Activated CD4-positive, alpha-beta T cell treated with anti-CD3 and anti-CD28 coated beads, Interleukin-2, amount 50 U/mL, for 24 hours (primary cell): ENCODE measurements around the gene DPYD.
"Not testable (repeated sequence)": the region's sequence is repeated elsewhere in the genome, so short reads cannot be mapped to it uniquely, and the experiment has no call there.

ENCODE experiments used
- DNase-seq, 2 donors: peaks; one replicate each; pipeline ENCODE4 v3.0.0-alpha.2; 2020; ENCODE audit warnings: low read depth in 1 of 2, low spot score in 1 of 2

The DPYD gene

GRCh38 chr1:97238816-97239215 lies 682.0 kb downstream of the DPYD start:
- no peak for DNase-seq

- DNase-seq = not testable (repeated sequence)
Observed at GRCh38 chr1:97231354-97231753, 689.5 kb downstream of the DPYD start.

DNA sequence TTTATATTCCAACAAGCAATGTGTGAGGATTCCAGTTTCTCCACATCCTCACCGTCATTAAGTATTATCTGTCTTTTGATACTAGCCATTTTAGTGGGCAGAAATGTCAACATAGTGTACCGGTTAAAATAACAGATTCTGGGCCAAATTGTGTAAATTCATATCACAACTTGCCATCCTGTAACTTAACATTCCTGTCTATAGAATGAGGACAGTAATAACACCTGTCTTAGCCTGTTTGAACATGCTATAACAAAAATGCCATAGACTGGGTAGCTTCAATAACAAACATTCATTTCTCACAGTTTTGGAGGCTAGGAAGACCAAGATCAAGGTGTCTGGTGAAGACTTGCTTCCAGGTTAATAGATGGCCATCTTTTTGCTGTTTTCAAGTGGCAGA lies 708.2 kb downstream of the DPYD start:
- DNase-seq = no peak

GRCh38 chr1:97210307-97210706 lies 710.5 kb downstream of the DPYD start:
- no peak for DNase-seq

DNA sequence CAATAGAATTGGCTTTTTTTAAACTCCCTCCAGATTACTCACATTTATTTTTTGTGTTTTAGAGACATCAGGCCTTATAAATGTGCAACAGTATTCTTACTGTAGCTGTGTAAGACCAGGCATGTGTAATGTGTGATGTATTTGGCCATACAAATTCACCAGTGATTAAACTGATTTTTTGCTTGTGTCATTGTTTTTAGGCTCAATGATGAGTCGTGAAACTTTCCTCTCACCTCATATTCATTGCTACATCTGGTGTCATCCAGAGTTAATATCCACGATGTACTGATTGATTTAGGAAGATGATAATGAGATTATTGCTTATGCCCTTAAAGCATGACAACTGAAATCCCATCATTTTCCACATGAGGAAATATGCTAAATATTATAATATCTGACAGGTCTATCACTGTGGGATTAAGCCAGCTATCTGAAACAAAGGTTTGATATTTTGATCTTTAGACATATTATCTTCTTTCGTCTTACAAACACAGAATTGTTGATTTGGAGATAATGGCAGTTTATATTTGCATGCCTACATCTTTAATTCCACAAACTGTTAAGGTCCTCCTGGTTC lies 711.4 kb downstream of the DPYD start:
- no peak for DNase-seq

- DNase-seq = no peak
Observed at GRCh38 chr1:97207868-97208267, 713.0 kb downstream of the DPYD start.

- no peak for DNase-seq
Observed at GRCh38 chr1:97204468-97204867, 716.4 kb downstream of the DPYD start.

GRCh38 chr1:97202481-97203380 lies 718.1 kb downstream of the DPYD start:
- no peak for DNase-seq

DNA sequence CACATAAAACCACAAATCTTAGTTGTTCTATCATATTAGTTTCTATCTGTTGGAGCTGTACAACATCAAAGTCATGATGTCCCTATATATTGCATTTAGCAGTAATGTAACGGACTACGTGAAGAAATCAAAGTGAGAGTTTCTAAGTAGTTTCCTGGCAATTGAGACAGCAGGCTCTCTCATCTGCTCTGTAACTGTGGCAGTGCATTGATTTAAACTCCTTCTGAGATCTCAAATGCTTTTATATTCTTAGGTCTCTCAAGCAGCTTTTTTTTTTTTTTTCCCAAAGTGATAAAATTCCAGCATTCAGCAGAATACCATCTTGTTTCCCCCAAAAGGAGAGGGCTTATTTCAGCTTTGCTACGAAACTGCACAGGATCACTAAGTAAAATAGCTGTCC lies 719.2 kb downstream of the DPYD start:
- DNase-seq = no peak

DNA sequence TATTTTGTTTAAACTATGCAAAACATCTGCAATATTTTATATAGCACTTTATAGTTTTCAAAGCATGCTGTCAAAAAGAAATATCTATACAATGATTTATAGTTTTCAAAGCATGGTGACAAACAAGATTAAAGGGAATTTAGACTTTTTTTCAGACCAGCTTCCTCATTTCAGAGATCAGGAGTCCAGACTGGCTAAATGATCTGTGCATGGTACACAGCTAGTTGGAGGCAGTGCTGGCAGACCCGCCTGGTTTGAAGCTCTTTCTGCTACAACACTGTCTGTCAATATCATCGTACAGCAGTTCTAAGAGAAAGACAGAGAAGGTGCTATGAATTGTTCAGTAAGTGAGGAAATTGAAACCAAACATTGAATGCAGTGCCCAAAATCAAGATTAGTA lies 720.2 kb downstream of the DPYD start:
- no peak for DNase-seq

GRCh38 chr1:97196825-97197516 lies 723.9 kb downstream of the DPYD start:
- no peak for DNase-seq

DNA sequence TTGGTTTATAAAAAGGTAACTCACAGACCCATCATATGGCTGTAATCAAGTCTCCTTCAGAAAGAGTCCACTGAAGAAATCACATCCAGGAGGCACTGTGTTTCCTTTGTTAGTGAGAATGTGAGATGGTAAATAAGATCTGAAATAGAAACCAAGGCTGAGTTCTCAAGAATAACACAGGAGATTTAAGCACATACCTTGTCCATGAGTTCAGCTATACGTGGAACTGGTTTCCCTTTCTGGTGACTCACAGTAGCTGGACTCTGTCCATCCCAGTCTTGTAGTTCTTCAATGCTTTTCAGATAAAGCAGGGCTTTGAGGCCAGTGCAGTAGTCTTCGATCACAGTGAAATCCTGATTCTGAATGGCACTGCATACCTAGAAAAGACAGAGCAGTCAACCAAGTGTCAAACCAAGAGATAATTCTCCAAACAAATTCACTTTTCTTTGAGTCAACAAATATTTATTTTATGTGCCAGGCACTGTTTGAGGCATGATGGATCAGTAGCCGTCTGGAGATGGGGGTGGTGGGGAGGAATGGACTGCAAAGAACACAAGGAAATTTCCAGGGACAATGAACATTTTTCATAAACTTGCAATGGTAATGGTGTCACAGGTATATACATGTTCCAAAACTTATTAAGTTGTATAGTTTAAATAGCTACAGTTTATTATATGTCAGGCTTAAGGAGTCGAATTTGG lies 727.8 kb downstream of the DPYD start:
- DNase-seq = no peak

- no peak for DNase-seq
Observed at GRCh38 chr1:97190326-97190725, 730.5 kb downstream of the DPYD start.

DNA sequence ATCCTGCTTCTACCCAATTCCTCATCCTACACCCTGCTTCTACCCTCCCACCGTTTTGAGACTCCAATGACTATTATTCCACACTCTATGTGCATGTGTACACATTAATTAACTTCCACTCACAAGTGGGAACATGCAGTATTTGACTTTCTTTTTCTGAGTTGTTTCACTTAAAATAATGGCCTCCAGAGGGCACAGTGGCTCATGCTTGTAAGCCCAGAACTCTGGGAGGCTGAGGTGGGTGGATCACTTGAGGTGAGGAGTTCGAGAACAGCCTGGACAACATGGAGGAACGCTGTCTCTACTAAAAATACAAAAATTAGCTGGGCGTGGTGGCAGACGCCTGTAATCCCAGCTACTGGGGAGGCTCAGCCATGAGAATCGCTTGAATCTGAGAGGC lies 734.5 kb downstream of the DPYD start:
- no peak for DNase-seq

GRCh38 chr1:97174039-97174704 lies 746.7 kb downstream of the DPYD start:
- no peak for DNase-seq

DNA sequence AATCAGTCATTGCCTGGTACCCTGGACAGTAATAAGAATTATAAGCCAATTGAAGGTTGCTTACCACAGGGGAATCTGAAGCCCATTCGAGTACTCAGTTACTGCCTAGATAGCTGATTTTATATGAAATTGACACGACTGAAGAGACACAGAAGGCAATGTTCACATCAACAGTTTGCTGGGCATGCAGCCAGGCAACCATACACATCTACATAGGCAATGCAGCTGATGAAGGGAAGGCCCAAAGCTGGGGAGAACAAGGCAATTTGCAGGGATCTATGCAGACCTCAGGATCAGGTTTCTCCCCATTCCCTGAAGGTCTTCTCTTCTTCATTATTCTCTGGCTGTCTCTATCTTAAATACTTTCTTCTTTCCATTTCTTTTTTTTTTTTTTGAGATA lies 750.5 kb downstream of the DPYD start:
- no peak for DNase-seq

GRCh38 chr1:97168056-97168455 lies 752.8 kb downstream of the DPYD start:
- no peak for DNase-seq

DNA sequence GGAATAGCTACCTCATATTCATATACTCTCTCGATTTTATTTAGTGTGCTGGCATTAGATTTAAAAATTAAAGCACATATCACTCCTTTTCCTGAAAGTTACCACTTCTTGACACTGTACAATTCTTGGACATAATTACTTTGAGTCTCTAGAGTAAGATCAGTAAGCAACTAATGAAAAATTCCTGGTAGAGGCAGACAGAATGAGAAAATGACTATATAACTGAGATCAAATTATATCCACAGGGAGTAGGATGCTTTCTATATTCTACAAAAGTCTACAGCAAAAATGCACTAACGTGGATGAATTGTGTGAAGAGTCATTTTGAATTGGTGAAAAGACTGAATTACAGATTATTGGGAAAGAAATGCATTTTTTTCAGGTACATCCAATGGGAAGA lies 753.6 kb downstream of the DPYD start:
- DNase-seq = no peak

GRCh38 chr1:97166626-97167025 lies 754.2 kb downstream of the DPYD start:
- DNase-seq = no peak

GRCh38 chr1:97164276-97164639 lies 756.6 kb downstream of the DPYD start:
- DNase-seq = no peak
